ENCODE measurements around the gene GPA33.

GRCh38 chr1:167067904-167068303 is 22.3 kb downstream of the GPA33 start:
- TF ChIP-seq CTCF (IDR thresholded peaks at IDR 0.05), result no peak
- TF ChIP-seq POLR2A (IDR thresholded peaks at IDR 0.05), result no peak

All from Peyer's patch (tissue), 4 donors.